ENCODE data around the gene GFM1.

The GFM1 gene

GRCh38 chr3:158672215-158673176 lies 28.2 kb downstream of the GFM1 start, which contains the start of gene LXN:
Gene LXN (minus strand): TSS chr3:158672648. CDS start chr3:158672478, 170 bp downstream.
- Histone ChIP-seq H2BK120ac (ENCODE audit: low read depth, low read length) (no peak within 1 kb of the TSS), H3K4ac (ENCODE audit: low read length) (no peak within 1 kb of the TSS), H3K36me3 (replicated peaks in 1 of 2; ENCODE audit: control insufficient read depth in 2 of 2, insufficient read depth in 2 of 2, low read length in 2 of 2) (peaks cover 3 to 47% of the 10 kb centered on the region in 2 donors), H2BK5ac (ENCODE audit: low read length) (peak within 1 kb of the TSS; percentile 27), H3K4me2 (ENCODE audit: insufficient read depth, low read length, poor library complexity, severe bottlenecking) (peak within 1 kb of the TSS; percentile 65), H2AFZ (ENCODE audit: low read length) (peak within 1 kb of the TSS; percentile 66), H3K23ac (ENCODE audit: low read depth, low read length, poor library complexity) (peak within 1 kb of the TSS; percentile 52), H3K18ac (ENCODE audit: low read length) (peak within 1 kb of the TSS; percentile 76), H2AK5ac (ENCODE audit: low read depth, low read length) (no peak within 1 kb of the TSS), H3K4me3 (ENCODE audit: low read length in 2 of 2) (peak within 1 kb of the TSS; percentile 45 to 79), H3K27ac (replicated peaks; ENCODE audit: low read length) (peak within 1 kb of the TSS; percentile 37), H3K79me1 (ENCODE audit: low read depth, low read length) (no peaks in the 10 kb centered on the region), H3K14ac (ENCODE audit: low read length) (no peak within 1 kb of the TSS), H3K9ac (ENCODE audit: low read depth, low read length, poor library complexity) (peak within 1 kb of the TSS; percentile 84), H3K9me3 (replicated peaks in 1 of 2; ENCODE audit: control insufficient read depth in 2 of 2, insufficient read depth in 1 of 2, low read depth in 1 of 2, low read length in 2 of 2) (no peaks in the 10 kb centered on the region), H4K8ac (ENCODE audit: low read depth, low read length) (no peak within 1 kb of the TSS), H3K27me3 (ENCODE audit: control insufficient read depth in 3 of 3, insufficient read depth in 3 of 3, low read depth in 1 of 3, low read length in 3 of 3) (no peaks in the 10 kb centered on the region), H2BK12ac (ENCODE audit: low read length) (no peak within 1 kb of the TSS), H4K91ac (ENCODE audit: low read depth, low read length, poor library complexity) (no peak within 1 kb of the TSS), H3K4me1 (ENCODE audit: control insufficient read depth in 2 of 2, insufficient read depth in 1 of 2, low read depth in 1 of 2, low read length in 2 of 2) (peaks cover 0 to 2% of the 10 kb centered on the region in 2 donors), H2BK15ac (ENCODE audit: low read length) (no peak within 1 kb of the TSS)
- no CpG with 5 or more reads among the region's 30 CpGs for WGBS, 2 donors (ENCODE audit: extremely low coverage in 2 of 2, insufficient read length in 2 of 2, insufficient replicate concordance in 1 of 2)
- DNase-seq (ENCODE audit: low spot score), result peak; percentile 61

DNA sequence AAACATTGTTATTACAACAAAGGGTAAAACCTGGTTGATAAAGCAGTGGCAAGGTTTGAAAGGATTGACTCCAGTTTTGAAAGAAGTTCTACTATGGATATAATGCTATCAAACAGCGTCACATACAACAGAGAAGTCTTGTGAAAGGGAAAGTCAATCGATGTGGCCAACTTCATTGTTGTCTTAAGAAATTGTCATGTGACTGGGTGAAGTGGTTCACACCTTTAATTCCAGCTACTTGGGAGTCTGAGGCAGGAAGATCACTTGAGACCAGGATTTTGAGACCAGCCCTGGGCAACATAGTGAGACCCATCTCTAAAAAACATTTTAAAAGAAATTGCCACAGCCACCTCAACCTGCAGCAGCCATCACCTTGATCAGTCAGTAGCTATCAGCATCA lies 34.4 kb downstream of the GFM1 start:
- Histone ChIP-seq H3K27me3 (ENCODE audit: control insufficient read depth in 3 of 3, insufficient read depth in 3 of 3, low read depth in 1 of 3, low read length in 3 of 3) (no peaks in the 10 kb centered on the region), H3K9ac (ENCODE audit: low read depth, low read length, poor library complexity) (no peak overlapping the region), H4K91ac (ENCODE audit: low read depth, low read length, poor library complexity) (no peak overlapping the region), H2AFZ (ENCODE audit: low read length) (no peak overlapping the region), H3K4me1 (ENCODE audit: control insufficient read depth in 2 of 2, insufficient read depth in 1 of 2, low read depth in 1 of 2, low read length in 2 of 2) (no peaks in the 10 kb centered on the region), H2AK5ac (ENCODE audit: low read depth, low read length) (no peak overlapping the region), H2BK120ac (ENCODE audit: low read depth, low read length) (no peak overlapping the region), H2BK5ac (ENCODE audit: low read length) (no peak overlapping the region), H2BK15ac (ENCODE audit: low read length) (no peak overlapping the region), H3K4me2 (ENCODE audit: insufficient read depth, low read length, poor library complexity, severe bottlenecking) (no peak overlapping the region), H4K8ac (ENCODE audit: low read depth, low read length) (no peak overlapping the region), H2BK12ac (ENCODE audit: low read length) (no peak overlapping the region), H3K36me3 (replicated peaks in 1 of 2; ENCODE audit: control insufficient read depth in 2 of 2, insufficient read depth in 2 of 2, low read length in 2 of 2) (peaks cover 0 to 41% of the 10 kb centered on the region in 2 donors), H3K18ac (ENCODE audit: low read length) (no peak overlapping the region), H3K23ac (ENCODE audit: low read depth, low read length, poor library complexity) (no peak overlapping the region), H3K14ac (ENCODE audit: low read length) (no peak overlapping the region), H3K4ac (ENCODE audit: low read length) (no peak overlapping the region), H3K27ac (replicated peaks; ENCODE audit: low read length) (no peak overlapping the region), H3K4me3 (ENCODE audit: low read length in 2 of 2) (no peak overlapping the region), H3K79me1 (ENCODE audit: low read depth, low read length) (no peaks in the 10 kb centered on the region), H3K9me3 (replicated peaks in 1 of 2; ENCODE audit: control insufficient read depth in 2 of 2, insufficient read depth in 1 of 2, low read depth in 1 of 2, low read length in 2 of 2) (no peaks in the 10 kb centered on the region)
- WGBS, 2 donors (ENCODE audit: extremely low coverage in 2 of 2, insufficient read length in 2 of 2, insufficient replicate concordance in 1 of 2), result no CpG with 5 or more reads among the region's 2 CpGs
- DNase-seq (ENCODE audit: low spot score), result no peak

DNA sequence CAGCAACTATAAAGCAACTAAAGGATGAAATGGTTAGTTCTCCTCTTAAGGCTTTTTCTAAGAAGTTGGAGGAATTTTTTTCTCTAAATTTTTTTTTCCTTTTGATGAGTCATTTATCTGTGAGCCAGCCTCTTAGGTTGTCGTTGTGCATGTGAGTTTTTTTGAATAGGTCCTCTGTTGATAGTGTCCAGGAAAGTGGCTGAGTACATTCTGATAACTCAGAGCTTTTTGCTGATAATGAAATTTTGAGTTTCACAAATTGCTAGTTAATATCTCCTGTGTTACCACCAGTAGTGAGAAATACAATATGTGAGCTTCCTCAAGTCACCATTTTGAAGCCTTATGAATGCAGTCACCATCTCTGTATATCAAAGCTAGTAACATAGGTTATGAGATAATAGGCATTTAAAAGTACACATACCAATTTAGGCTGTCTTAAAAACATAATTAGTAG lies 35.2 kb downstream of the GFM1 start:
- H2BK15ac ChIP-seq (ENCODE audit: low read length), result no peak overlapping the region
- H3K14ac ChIP-seq (ENCODE audit: low read length), result no peak overlapping the region
- no peak overlapping the region for H3K27ac ChIP-seq (replicated peaks; ENCODE audit: low read length)
- no peaks in the 10 kb centered on the region for H3K9me3 ChIP-seq (replicated peaks in 1 of 2; ENCODE audit: control insufficient read depth in 2 of 2, insufficient read depth in 1 of 2, low read depth in 1 of 2, low read length in 2 of 2)
- H3K79me1 ChIP-seq (ENCODE audit: low read depth, low read length), result no peaks in the 10 kb centered on the region
- DNase-seq (ENCODE audit: low spot score), result no peak
- peaks cover 0 to 43% of the 10 kb centered on the region in 2 donors for H3K36me3 ChIP-seq (replicated peaks in 1 of 2; ENCODE audit: control insufficient read depth in 2 of 2, insufficient read depth in 2 of 2, low read length in 2 of 2)
- H3K23ac ChIP-seq (ENCODE audit: low read depth, low read length, poor library complexity), result no peak overlapping the region
- no peaks in the 10 kb centered on the region for H3K4me1 ChIP-seq (ENCODE audit: control insufficient read depth in 2 of 2, insufficient read depth in 1 of 2, low read depth in 1 of 2, low read length in 2 of 2)
- no peak overlapping the region for H3K4ac ChIP-seq (ENCODE audit: low read length)
- H2AFZ ChIP-seq (ENCODE audit: low read length), result no peak overlapping the region
- H3K27me3 ChIP-seq (ENCODE audit: control insufficient read depth in 3 of 3, insufficient read depth in 3 of 3, low read depth in 1 of 3, low read length in 3 of 3), result no peaks in the 10 kb centered on the region
- no peak overlapping the region for H4K8ac ChIP-seq (ENCODE audit: low read depth, low read length)
- no peak overlapping the region for H2BK5ac ChIP-seq (ENCODE audit: low read length)
- H3K4me3 ChIP-seq (ENCODE audit: low read length in 2 of 2), result no peak overlapping the region
- H3K18ac ChIP-seq (ENCODE audit: low read length), result no peak overlapping the region
- H4K91ac ChIP-seq (ENCODE audit: low read depth, low read length, poor library complexity), result no peak overlapping the region
- no peak overlapping the region for H3K4me2 ChIP-seq (ENCODE audit: insufficient read depth, low read length, poor library complexity, severe bottlenecking)
- H2BK120ac ChIP-seq (ENCODE audit: low read depth, low read length), result no peak overlapping the region
- no CpG with 5 or more reads among the region's 1 CpG for WGBS, 2 donors (ENCODE audit: extremely low coverage in 2 of 2, insufficient read length in 2 of 2, insufficient replicate concordance in 1 of 2)
- H3K9ac ChIP-seq (ENCODE audit: low read depth, low read length, poor library complexity), result no peak overlapping the region
- no peak overlapping the region for H2AK5ac ChIP-seq (ENCODE audit: low read depth, low read length)
- H2BK12ac ChIP-seq (ENCODE audit: low read length), result no peak overlapping the region

DNA sequence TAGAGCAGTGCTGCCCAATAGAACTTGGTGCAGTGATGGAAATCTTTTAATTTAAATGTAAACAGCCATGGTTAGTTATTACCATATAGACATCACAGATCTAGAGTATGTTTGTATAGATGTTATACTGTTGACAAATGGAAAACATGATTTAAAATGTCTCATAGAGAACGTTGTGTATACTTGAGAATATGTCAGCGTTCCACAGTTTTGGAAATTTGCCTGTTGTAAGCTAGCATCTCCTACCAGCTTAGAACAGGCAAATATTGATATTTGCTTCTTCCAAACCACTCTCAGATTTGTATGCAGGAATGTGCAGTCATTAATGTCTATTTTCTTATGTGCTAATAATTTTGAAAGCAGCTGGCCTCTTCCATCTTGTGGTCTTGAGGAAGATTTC lies 36.5 kb downstream of the GFM1 start:
- no peak overlapping the region for H2BK12ac ChIP-seq (ENCODE audit: low read length)
- no peaks in the 10 kb centered on the region for H3K4me1 ChIP-seq (ENCODE audit: control insufficient read depth in 2 of 2, insufficient read depth in 1 of 2, low read depth in 1 of 2, low read length in 2 of 2)
- H3K9ac ChIP-seq (ENCODE audit: low read depth, low read length, poor library complexity), result no peak overlapping the region
- no peak overlapping the region for H4K91ac ChIP-seq (ENCODE audit: low read depth, low read length, poor library complexity)
- H3K4me2 ChIP-seq (ENCODE audit: insufficient read depth, low read length, poor library complexity, severe bottlenecking), result no peak overlapping the region
- H3K9me3 ChIP-seq (replicated peaks in 1 of 2; ENCODE audit: control insufficient read depth in 2 of 2, insufficient read depth in 1 of 2, low read depth in 1 of 2, low read length in 2 of 2), result no peaks in the 10 kb centered on the region
- no peak overlapping the region for H3K27ac ChIP-seq (replicated peaks; ENCODE audit: low read length)
- no CpG with 5 or more reads among the region's 2 CpGs for WGBS, 2 donors (ENCODE audit: extremely low coverage in 2 of 2, insufficient read length in 2 of 2, insufficient replicate concordance in 1 of 2)
- no peak overlapping the region for H2BK120ac ChIP-seq (ENCODE audit: low read depth, low read length)
- H3K79me1 ChIP-seq (ENCODE audit: low read depth, low read length), result no peaks in the 10 kb centered on the region
- H2BK15ac ChIP-seq (ENCODE audit: low read length), result no peak overlapping the region
- H3K36me3 ChIP-seq (replicated peaks in 1 of 2; ENCODE audit: control insufficient read depth in 2 of 2, insufficient read depth in 2 of 2, low read length in 2 of 2), result peaks cover 0 to 55% of the 10 kb centered on the region in 2 donors
- H3K27me3 ChIP-seq (ENCODE audit: control insufficient read depth in 3 of 3, insufficient read depth in 3 of 3, low read depth in 1 of 3, low read length in 3 of 3), result no peaks in the 10 kb centered on the region
- H3K4ac ChIP-seq (ENCODE audit: low read length), result no peak overlapping the region
- H2AFZ ChIP-seq (ENCODE audit: low read length), result no peak overlapping the region
- no peak overlapping the region for H3K23ac ChIP-seq (ENCODE audit: low read depth, low read length, poor library complexity)
- no peak overlapping the region for H3K4me3 ChIP-seq (ENCODE audit: low read length in 2 of 2)
- H3K18ac ChIP-seq (ENCODE audit: low read length), result no peak overlapping the region
- H4K8ac ChIP-seq (ENCODE audit: low read depth, low read length), result no peak overlapping the region
- H2BK5ac ChIP-seq (ENCODE audit: low read length), result no peak overlapping the region
- no peak for DNase-seq (ENCODE audit: low spot score)
- no peak overlapping the region for H3K14ac ChIP-seq (ENCODE audit: low read length)
- H2AK5ac ChIP-seq (ENCODE audit: low read depth, low read length), result no peak overlapping the region

Data from neuronal stem cell (in vitro differentiated cells).